ENCODE measurements around the gene HORMAD2.

Gene HORMAD2

GRCh38 chr22:30226192-30226832 lies 146.0 kb downstream of the HORMAD2 start:
- no peak overlapping the region for H3K4me3 ChIP-seq (ENCODE audit: low read length)
- WGBS (ENCODE audit: insufficient coverage, insufficient read length): no CpG with 5 or more reads among the region's 11 CpGs
- H3K36me3 ChIP-seq (ENCODE audit: control insufficient read depth, insufficient read depth, low read length): no peaks in the 10 kb centered on the region
- peaks cover 3% of the 10 kb centered on the region; the same call in 1 of the 2 replicates for H3K4me1 ChIP-seq (ENCODE audit: control insufficient read depth, insufficient read depth, low read length)
- H3K27me3 ChIP-seq (ENCODE audit: control insufficient read depth, insufficient read depth, low read length): no peaks in the 10 kb centered on the region
- DNase-seq (ENCODE audit: low read depth, low spot score): no peak
- no peaks in the 10 kb centered on the region for H3K9me3 ChIP-seq (ENCODE audit: control insufficient read depth, insufficient read depth, low read length)
- H3K27ac ChIP-seq (ENCODE audit: low read length): no peak overlapping the region

All from iPS DF 6.9 (cell line).